SK-N-SH treated with all-trans-retinoic acid at 6 μM for 48 hours (cell line): ENCODE measurements around the gene C1QL3.

Experiments used
- ATAC-seq: fragments of 200-7000 bp; cut with Tn5 transposase; 3 replicates; pipeline ENCODE4 v1.9.1; 2020; ENCODE audit warnings: mild to moderate bottlenecking, moderate library complexity
- BACH2 ChIP-seq: fragments of 250-450 bp; sonication (Bioruptor Pico); IDR thresholded peaks from 2 replicates; pipeline ENCODE4 v1.9.0; 2021; ENCODE audit warnings: mild to moderate bottlenecking, borderline replicate concordance
- CSDC2 ChIP-seq: fragments of 250-450 bp; sonication (Bioruptor Pico); IDR thresholded peaks from 2 replicates; pipeline ENCODE4 v1.5.0; 2020; ENCODE audit warnings: mild to moderate bottlenecking, moderate library complexity
- ESRRG ChIP-seq: fragments of 250-450 bp; sonication (Bioruptor Pico); IDR thresholded peaks from 2 replicates; pipeline ENCODE4 v1.6.1; 2021; ENCODE audit warnings: mild to moderate bottlenecking
- GLIS3 ChIP-seq: fragments of 250-450 bp; sonication (Bioruptor Pico); IDR thresholded peaks from 2 replicates; pipeline ENCODE4 v1.5.0; 2020; ENCODE audit warnings: mild to moderate bottlenecking, moderate library complexity
- ISL1 ChIP-seq: fragments of 250-450 bp; sonication (Bioruptor Pico); IDR thresholded peaks from 2 replicates; pipeline ENCODE4 v2.1.2; 2022; ENCODE audit warnings: mild to moderate bottlenecking, moderate library complexity
- OSR1 ChIP-seq: fragments of 250-450 bp; sonication (Bioruptor Pico); IDR thresholded peaks from 2 replicates; pipeline ENCODE4 v1.8.0; 2022; ENCODE audit warnings: moderate library complexity, mild to moderate bottlenecking, inconsistent platforms
- PATZ1 ChIP-seq: fragments of 250-450 bp; sonication (Bioruptor Pico); IDR thresholded peaks from 2 replicates; pipeline ENCODE4 v1.8.0; 2020; ENCODE audit warnings: mild to moderate bottlenecking, moderate library complexity, borderline replicate concordance
- PPARA ChIP-seq: fragments of 250-450 bp; sonication (Bioruptor Pico); IDR thresholded peaks from 2 replicates; pipeline ENCODE4 v1.5.0; 2020; ENCODE audit warnings: mild to moderate bottlenecking, borderline replicate concordance
- RARB ChIP-seq: fragments of 250-450 bp; sonication (Bioruptor Pico); IDR thresholded peaks from 2 replicates; pipeline ENCODE4 v1.8.0; 2021; ENCODE audit warnings: mild to moderate bottlenecking, moderate library complexity
- SNAI2 ChIP-seq: fragments of 250-450 bp; sonication (Bioruptor Pico); IDR thresholded peaks from 2 replicates; pipeline ENCODE4 v1.5.0; 2020; ENCODE audit warnings: mild to moderate bottlenecking, moderate library complexity
- TCF4 ChIP-seq: fragments of 250-450 bp; sonication (Bioruptor Pico); IDR thresholded peaks from 2 replicates; pipeline ENCODE4 v1.8.0; 2021; ENCODE audit warnings: mild to moderate bottlenecking, moderate library complexity, borderline replicate concordance
- TOX ChIP-seq: fragments of 250-450 bp; sonication (Bioruptor Pico); IDR thresholded peaks from 2 replicates; pipeline ENCODE4 v1.8.0; 2021; ENCODE audit warnings: mild to moderate bottlenecking, moderate library complexity, borderline replicate concordance
- ZC3H10 ChIP-seq: fragments of 250-450 bp; sonication (Bioruptor Pico); IDR thresholded peaks from 2 replicates; pipeline ENCODE4 v1.5.1; 2021; ENCODE audit warnings: mild to moderate bottlenecking, moderate library complexity
- ZFP3 ChIP-seq: fragments of 250-450 bp; sonication (Bioruptor Pico); IDR thresholded peaks from 2 replicates; pipeline ENCODE4 v1.5.0; 2020; ENCODE audit warnings: mild to moderate bottlenecking, moderate library complexity
- ZFP30 ChIP-seq: fragments of 450-650 bp; formaldehyde crosslinking; IDR thresholded peaks from 2 replicates; pipeline ENCODE4 v1.5.0; 2022; ENCODE audit warnings: mild to moderate bottlenecking, moderate library complexity
- ZNF565 ChIP-seq: fragments of 450-650 bp; formaldehyde crosslinking; conservative IDR thresholded peaks from 2 replicates; pipeline ENCODE4 v1.5.0; 2020; ENCODE audit warnings: low read depth, mild to moderate bottlenecking, moderate library complexity
- ZNF70 ChIP-seq: fragments of 450-650 bp; formaldehyde crosslinking; IDR thresholded peaks from 2 replicates; pipeline ENCODE4 v1.5.0; 2020; ENCODE audit warnings: mild to moderate bottlenecking, moderate library complexity
- ZNF8 ChIP-seq: fragments of 450-650 bp; formaldehyde crosslinking; IDR thresholded peaks from 2 replicates; pipeline ENCODE4 v1.5.0; 2020; ENCODE audit warnings: mild to moderate bottlenecking, moderate library complexity
- TF ChIP-seq, protein P1 (sequence below): fragments of 250-450 bp; sonication (Bioruptor Pico); IDR thresholded peaks from 2 replicates; pipeline ENCODE4 v1.5.0; 2020; ENCODE audit warnings: mild to moderate bottlenecking, moderate library complexity
- TF ChIP-seq, protein P2 (sequence below): fragments of 250-450 bp; sonication (Bioruptor Pico); IDR thresholded peaks from 2 replicates; pipeline ENCODE4 v1.5.1; 2020; ENCODE audit warnings: low read depth, mild to moderate bottlenecking, moderate library complexity
- TF ChIP-seq, protein P3 (sequence below): fragments of 250-450 bp; sonication (Bioruptor Pico); IDR thresholded peaks from 2 replicates; pipeline ENCODE4 v1.5.1; 2021; ENCODE audit warnings: mild to moderate bottlenecking, moderate library complexity
- TF ChIP-seq, protein P4 (sequence below): fragments of 250-450 bp; sonication (Bioruptor Pico); IDR thresholded peaks from 2 replicates; pipeline ENCODE4 v1.8.0; 2021; ENCODE audit warnings: low read depth, mild to moderate bottlenecking, moderate library complexity, borderline replicate concordance

C1QL3 gene

GRCh38 chr10:16562891-16563290, 41.2 kb upstream of the C1QL3 start:
- no peak for TF ChIP-seq RARB (CRISPR knock-in tag)
- TF ChIP-seq ZNF70 (CRISPR knock-in tag), result no peak
- no peak for TF ChIP-seq ISL1
- TF ChIP-seq ZFP3 (CRISPR knock-in tag), result no peak
- TF ChIP-seq ZNF565 (CRISPR knock-in tag), result no peak
- TF ChIP-seq ESRRG (CRISPR knock-in tag), result no peak
- TF ChIP-seq, protein P1, sequence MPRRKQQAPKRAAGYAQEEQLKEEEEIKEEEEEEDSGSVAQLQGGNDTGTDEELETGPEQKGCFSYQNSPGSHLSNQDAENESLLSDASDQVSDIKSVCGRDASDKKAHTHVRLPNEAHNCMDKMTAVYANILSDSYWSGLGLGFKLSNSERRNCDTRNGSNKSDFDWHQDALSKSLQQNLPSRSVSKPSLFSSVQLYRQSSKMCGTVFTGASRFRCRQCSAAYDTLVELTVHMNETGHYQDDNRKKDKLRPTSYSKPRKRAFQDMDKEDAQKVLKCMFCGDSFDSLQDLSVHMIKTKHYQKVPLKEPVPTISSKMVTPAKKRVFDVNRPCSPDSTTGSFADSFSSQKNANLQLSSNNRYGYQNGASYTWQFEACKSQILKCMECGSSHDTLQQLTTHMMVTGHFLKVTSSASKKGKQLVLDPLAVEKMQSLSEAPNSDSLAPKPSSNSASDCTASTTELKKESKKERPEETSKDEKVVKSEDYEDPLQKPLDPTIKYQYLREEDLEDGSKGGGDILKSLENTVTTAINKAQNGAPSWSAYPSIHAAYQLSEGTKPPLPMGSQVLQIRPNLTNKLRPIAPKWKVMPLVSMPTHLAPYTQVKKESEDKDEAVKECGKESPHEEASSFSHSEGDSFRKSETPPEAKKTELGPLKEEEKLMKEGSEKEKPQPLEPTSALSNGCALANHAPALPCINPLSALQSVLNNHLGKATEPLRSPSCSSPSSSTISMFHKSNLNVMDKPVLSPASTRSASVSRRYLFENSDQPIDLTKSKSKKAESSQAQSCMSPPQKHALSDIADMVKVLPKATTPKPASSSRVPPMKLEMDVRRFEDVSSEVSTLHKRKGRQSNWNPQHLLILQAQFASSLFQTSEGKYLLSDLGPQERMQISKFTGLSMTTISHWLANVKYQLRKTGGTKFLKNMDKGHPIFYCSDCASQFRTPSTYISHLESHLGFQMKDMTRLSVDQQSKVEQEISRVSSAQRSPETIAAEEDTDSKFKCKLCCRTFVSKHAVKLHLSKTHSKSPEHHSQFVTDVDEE, result no peak
- TF ChIP-seq, protein P2, sequence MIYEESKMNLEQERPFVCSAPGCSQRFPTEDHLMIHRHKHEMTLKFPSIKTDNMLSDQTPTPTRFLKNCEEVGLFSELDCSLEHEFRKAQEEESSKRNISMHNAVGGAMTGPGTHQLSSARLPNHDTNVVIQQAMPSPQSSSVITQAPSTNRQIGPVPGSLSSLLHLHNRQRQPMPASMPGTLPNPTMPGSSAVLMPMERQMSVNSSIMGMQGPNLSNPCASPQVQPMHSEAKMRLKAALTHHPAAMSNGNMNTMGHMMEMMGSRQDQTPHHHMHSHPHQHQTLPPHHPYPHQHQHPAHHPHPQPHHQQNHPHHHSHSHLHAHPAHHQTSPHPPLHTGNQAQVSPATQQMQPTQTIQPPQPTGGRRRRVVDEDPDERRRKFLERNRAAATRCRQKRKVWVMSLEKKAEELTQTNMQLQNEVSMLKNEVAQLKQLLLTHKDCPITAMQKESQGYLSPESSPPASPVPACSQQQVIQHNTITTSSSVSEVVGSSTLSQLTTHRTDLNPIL, result no peak
- TF ChIP-seq, protein P3, sequence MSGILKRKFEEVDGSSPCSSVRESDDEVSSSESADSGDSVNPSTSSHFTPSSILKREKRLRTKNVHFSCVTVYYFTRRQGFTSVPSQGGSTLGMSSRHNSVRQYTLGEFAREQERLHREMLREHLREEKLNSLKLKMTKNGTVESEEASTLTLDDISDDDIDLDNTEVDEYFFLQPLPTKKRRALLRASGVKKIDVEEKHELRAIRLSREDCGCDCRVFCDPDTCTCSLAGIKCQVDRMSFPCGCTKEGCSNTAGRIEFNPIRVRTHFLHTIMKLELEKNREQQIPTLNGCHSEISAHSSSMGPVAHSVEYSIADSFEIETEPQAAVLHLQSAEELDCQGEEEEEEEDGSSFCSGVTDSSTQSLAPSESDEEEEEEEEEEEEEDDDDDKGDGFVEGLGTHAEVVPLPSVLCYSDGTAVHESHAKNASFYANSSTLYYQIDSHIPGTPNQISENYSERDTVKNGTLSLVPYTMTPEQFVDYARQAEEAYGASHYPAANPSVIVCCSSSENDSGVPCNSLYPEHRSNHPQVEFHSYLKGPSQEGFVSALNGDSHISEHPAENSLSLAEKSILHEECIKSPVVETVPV (CRISPR knock-in tag), result no peak
- no peak for TF ChIP-seq ZNF8 (CRISPR knock-in tag)
- TF ChIP-seq SNAI2 (CRISPR knock-in tag), result no peak
- no peak for TF ChIP-seq CSDC2
- TF ChIP-seq OSR1 (CRISPR knock-in tag), result no peak
- TF ChIP-seq PPARA (CRISPR knock-in tag), result no peak
- TF ChIP-seq, protein P4, sequence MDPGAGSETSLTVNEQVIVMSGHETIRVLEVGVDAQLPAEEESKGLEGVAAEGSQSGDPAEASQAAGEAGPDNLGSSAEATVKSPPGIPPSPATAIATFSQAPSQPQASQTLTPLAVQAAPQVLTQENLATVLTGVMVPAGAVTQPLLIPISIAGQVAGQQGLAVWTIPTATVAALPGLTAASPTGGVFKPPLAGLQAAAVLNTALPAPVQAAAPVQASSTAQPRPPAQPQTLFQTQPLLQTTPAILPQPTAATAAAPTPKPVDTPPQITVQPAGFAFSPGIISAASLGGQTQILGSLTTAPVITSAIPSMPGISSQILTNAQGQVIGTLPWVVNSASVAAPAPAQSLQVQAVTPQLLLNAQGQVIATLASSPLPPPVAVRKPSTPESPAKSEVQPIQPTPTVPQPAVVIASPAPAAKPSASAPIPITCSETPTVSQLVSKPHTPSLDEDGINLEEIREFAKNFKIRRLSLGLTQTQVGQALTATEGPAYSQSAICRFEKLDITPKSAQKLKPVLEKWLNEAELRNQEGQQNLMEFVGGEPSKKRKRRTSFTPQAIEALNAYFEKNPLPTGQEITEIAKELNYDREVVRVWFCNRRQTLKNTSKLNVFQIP (CRISPR knock-in tag), result no peak
- no peak for TF ChIP-seq PATZ1 (CRISPR knock-in tag)
- no peak for TF ChIP-seq TCF4 (CRISPR knock-in tag)
- TF ChIP-seq ZC3H10 (CRISPR knock-in tag), result no peak
- TF ChIP-seq BACH2, result no peak
- no peak for TF ChIP-seq ZFP30 (CRISPR knock-in tag)
- ATAC-seq, result no peak

- no peak for TF ChIP-seq ZFP3 (CRISPR knock-in tag)
- TF ChIP-seq, protein P3 (CRISPR knock-in tag), result no peak
- no peak for ATAC-seq
Observed at GRCh38 chr10:16559236-16559773, 37.6 kb upstream of the C1QL3 start.

- ATAC-seq, result no peak
Observed at GRCh38 chr10:16547973-16548372, 26.3 kb upstream of the C1QL3 start.

More at GRCh38 chr10:16547973-16548372, 26.3 kb upstream of the C1QL3 start:
- TF ChIP-seq ZNF70 (CRISPR knock-in tag) (no peak), GLIS3 (CRISPR knock-in tag) (no peak), ZNF8 (CRISPR knock-in tag) (no peak), ZFP30 (CRISPR knock-in tag) (no peak), PATZ1 (CRISPR knock-in tag) (no peak), ISL1 (no peak), ZNF565 (CRISPR knock-in tag) (no peak), TOX (CRISPR knock-in tag) (no peak), CSDC2 (no peak), RARB (CRISPR knock-in tag) (no peak), SNAI2 (CRISPR knock-in tag) (no peak), BACH2 (no peak)
- TF ChIP-seq, protein P4 (CRISPR knock-in tag), result no peak
- TF ChIP-seq, all 23 proteins: peak for 0
